ENCODE measurements around the gene ZSCAN10.
A peak's percentile ranks its signal among the peaks of the same experiment; 100 is the strongest.

Gene ZSCAN10

GRCh38 chr16:3098459-3099394, at the start of gene ZSCAN10:
Gene ZSCAN10, minus strand, starts transcription at chr16:3099294. Its CDS starts 6,357 bp downstream, at chr16:3092937.
- H3K9me3 ChIP-seq (ENCODE audit: control insufficient read depth, low read length) = no peaks in the 10 kb centered on the region

GRCh38 chr16:3148256-3149192, 49.4 kb upstream of the ZSCAN10 start:
- Histone ChIP-seq H3K27me3 (ENCODE audit: control insufficient read depth, insufficient read depth, low read length) (no peaks in the 10 kb centered on the region), H2AFZ (no peak overlapping the region), H3K9me3 (ENCODE audit: control insufficient read depth, low read length) (no peaks in the 10 kb centered on the region), H3K4me1 (peaks cover 14% of the 10 kb centered on the region), H3K36me3 (ENCODE audit: control insufficient read depth, insufficient read depth, low read length) (no peaks in the 10 kb centered on the region), H3K79me2 (no peaks in the 10 kb centered on the region), H3K27ac (no peak overlapping the region), H3K9ac (no peak overlapping the region), H3K4me2 (ENCODE audit: low read length) (no peak overlapping the region), H3K4me3 (ENCODE audit: low read depth, low read length) (no peak overlapping the region)
- no peak for TF ChIP-seq CTCF (IDR thresholded peaks at IDR 0.05)

More at GRCh38 chr16:3098459-3099394, at the start of gene ZSCAN10:
- no peak for TF ChIP-seq CTCF (IDR thresholded peaks at IDR 0.05)
- Histone ChIP-seq H3K4me2 (ENCODE audit: low read length) (peak within 1 kb of the TSS; percentile 21), H2AFZ (peak within 1 kb of the TSS; percentile 89), H3K4me1 (peaks cover 9% of the 10 kb centered on the region), H3K27me3 (ENCODE audit: control insufficient read depth, insufficient read depth, low read length) (no peaks in the 10 kb centered on the region), H3K27ac (peak within 1 kb of the TSS; percentile 4), H3K36me3 (ENCODE audit: control insufficient read depth, insufficient read depth, low read length) (no peaks in the 10 kb centered on the region), H3K4me3 (ENCODE audit: low read depth, low read length) (no peak within 1 kb of the TSS), H3K79me2 (no peaks in the 10 kb centered on the region), H3K9ac (no peak within 1 kb of the TSS)

- peaks cover 22% of the 10 kb centered on the region for H3K4me1 ChIP-seq
- no peak overlapping the region for H2AFZ ChIP-seq
- no peaks in the 10 kb centered on the region for H3K79me2 ChIP-seq
- no peak overlapping the region for H3K4me2 ChIP-seq (ENCODE audit: low read length)
- no peak overlapping the region for H3K4me3 ChIP-seq (ENCODE audit: low read depth, low read length)
- no peaks in the 10 kb centered on the region for H3K36me3 ChIP-seq (ENCODE audit: control insufficient read depth, insufficient read depth, low read length)
- no peak overlapping the region for H3K27ac ChIP-seq
- no peaks in the 10 kb centered on the region for H3K9me3 ChIP-seq (ENCODE audit: control insufficient read depth, low read length)
- no peak overlapping the region for H3K9ac ChIP-seq
- H3K27me3 ChIP-seq (ENCODE audit: control insufficient read depth, insufficient read depth, low read length) = no peaks in the 10 kb centered on the region
- no peak for TF ChIP-seq CTCF (IDR thresholded peaks at IDR 0.05)
These were observed 48.6 kb upstream of the ZSCAN10 start for GRCh38 chr16:3147757-3148104.

GRCh38 chr16:3147046-3147756, 48.1 kb upstream of the ZSCAN10 start:
- Histone ChIP-seq H3K4me2 (ENCODE audit: low read length) (no peak overlapping the region), H3K79me2 (no peaks in the 10 kb centered on the region), H3K27ac (no peak overlapping the region), H3K9me3 (ENCODE audit: control insufficient read depth, low read length) (no peaks in the 10 kb centered on the region), H3K36me3 (ENCODE audit: control insufficient read depth, insufficient read depth, low read length) (no peaks in the 10 kb centered on the region), H3K4me1 (peaks cover 25% of the 10 kb centered on the region), H3K27me3 (ENCODE audit: control insufficient read depth, insufficient read depth, low read length) (no peaks in the 10 kb centered on the region), H2AFZ (no peak overlapping the region), H3K9ac (no peak overlapping the region), H3K4me3 (ENCODE audit: low read depth, low read length) (no peak overlapping the region)
- TF ChIP-seq CTCF (IDR thresholded peaks at IDR 0.05) = no peak

Measured in parathyroid adenoma (tissue), 2 donors.